DND-41 (cell line): ENCODE data around the gene RBM19.

Experiments
- EZH2 ChIP-seq: IDR thresholded peaks from 3 replicates; pipeline ENCODE4 v1.6.1; 2012; ENCODE audit warnings: borderline replicate concordance, low read depth, mild to moderate bottlenecking, moderate library complexity, low read length, inconsistent platforms; ENCODE audit not compliant: severe bottlenecking
- TF ChIP-seq, protein P1 (sequence below): IDR thresholded peaks from 2 replicates; pipeline ENCODE4 v1.5.1; 2012; ENCODE audit warnings: borderline replicate concordance, low read length, moderate library complexity, mild to moderate bottlenecking; ENCODE audit not compliant: poor library complexity, severe bottlenecking; ENCODE audit errors: extremely low read depth

DNA sequence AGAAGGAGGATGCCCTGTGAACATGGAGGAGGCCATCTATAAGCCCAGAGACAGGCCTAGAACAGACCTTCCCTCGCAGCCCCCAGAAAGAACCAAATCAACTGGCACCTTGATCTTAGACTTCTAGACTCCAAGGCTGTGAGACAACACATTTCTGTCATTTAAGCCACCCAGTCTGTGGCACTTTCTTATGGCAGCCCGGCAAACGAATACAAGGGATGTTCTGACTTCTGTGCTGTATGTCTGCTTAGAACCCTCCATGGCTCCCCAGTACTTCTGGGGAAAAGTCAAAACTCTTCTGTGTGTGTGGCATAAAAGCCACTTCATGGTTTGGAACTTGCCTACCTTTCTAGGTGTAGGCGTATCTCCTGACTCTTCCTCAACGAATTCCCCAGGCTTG is 42.9 kb downstream of the RBM19 start:
- TF ChIP-seq, protein P1, sequence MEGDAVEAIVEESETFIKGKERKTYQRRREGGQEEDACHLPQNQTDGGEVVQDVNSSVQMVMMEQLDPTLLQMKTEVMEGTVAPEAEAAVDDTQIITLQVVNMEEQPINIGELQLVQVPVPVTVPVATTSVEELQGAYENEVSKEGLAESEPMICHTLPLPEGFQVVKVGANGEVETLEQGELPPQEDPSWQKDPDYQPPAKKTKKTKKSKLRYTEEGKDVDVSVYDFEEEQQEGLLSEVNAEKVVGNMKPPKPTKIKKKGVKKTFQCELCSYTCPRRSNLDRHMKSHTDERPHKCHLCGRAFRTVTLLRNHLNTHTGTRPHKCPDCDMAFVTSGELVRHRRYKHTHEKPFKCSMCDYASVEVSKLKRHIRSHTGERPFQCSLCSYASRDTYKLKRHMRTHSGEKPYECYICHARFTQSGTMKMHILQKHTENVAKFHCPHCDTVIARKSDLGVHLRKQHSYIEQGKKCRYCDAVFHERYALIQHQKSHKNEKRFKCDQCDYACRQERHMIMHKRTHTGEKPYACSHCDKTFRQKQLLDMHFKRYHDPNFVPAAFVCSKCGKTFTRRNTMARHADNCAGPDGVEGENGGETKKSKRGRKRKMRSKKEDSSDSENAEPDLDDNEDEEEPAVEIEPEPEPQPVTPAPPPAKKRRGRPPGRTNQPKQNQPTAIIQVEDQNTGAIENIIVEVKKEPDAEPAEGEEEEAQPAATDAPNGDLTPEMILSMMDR = no peak
- no peak for TF ChIP-seq EZH2
